AG09319 (cell line): ENCODE data around the gene ABHD14A.
A peak's percentile ranks its signal among the peaks of the same experiment; 100 is the strongest.

ENCODE experiments used
- DNase-seq: peaks from one replicate; pipeline ENCODE4 v3.0.0-alpha.2; 2010; ENCODE audit warnings: low read depth; ENCODE audit errors: extremely low read depth
- CTCF ChIP-seq: IDR thresholded peaks from 2 replicates; pipeline ENCODE4 v1.5.1; 2011; ENCODE audit warnings: low read depth, mild to moderate bottlenecking, inconsistent platforms, low read length, moderate library complexity

Gene ABHD14A

DNA sequence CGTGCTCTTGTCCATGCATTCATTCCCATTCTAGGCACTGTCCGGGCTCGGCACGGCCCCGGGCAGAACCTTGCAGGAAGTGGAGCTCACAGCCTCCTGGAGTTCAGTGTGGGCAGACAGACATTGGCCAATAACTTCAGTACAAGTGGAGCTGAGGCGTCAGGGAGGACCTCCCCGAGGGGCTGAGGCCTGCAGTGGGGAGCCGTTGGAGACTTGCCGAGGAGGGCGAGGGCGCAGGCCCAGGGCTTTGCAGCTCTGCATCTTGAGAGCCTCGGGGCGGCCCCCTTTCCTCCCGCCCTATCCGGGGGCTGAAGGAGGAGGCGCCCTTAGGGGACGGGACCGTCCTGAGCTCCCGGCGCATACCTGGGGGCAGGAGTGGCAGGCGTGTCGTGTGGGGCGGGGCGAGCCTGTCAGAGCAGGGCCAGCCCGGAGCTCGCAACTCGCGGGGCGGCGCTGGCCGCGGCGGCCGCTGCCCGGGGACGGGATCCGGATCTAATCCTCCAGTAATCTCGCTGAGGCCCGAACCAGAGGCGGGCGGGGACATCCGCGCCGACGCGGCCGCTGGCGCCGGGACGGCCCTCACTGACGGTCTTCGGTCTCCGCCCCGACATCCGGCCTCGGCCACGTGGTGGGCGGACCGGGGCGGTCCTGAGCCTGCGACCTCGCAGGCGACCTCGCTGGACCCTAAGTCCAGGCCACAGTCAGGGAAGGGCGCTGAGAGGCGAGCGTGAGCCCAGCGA, 8.1 kb downstream of the ABHD14A start, which contains the start of gene ACY1:
TSS of gene ACY1 (plus strand) at position 698 of the 740 bp plus-strand sequence. CDS start 530 bp downstream, outside the sequence.
- no peak for TF ChIP-seq CTCF
- DNase-seq, result peak; percentile 60

DNA sequence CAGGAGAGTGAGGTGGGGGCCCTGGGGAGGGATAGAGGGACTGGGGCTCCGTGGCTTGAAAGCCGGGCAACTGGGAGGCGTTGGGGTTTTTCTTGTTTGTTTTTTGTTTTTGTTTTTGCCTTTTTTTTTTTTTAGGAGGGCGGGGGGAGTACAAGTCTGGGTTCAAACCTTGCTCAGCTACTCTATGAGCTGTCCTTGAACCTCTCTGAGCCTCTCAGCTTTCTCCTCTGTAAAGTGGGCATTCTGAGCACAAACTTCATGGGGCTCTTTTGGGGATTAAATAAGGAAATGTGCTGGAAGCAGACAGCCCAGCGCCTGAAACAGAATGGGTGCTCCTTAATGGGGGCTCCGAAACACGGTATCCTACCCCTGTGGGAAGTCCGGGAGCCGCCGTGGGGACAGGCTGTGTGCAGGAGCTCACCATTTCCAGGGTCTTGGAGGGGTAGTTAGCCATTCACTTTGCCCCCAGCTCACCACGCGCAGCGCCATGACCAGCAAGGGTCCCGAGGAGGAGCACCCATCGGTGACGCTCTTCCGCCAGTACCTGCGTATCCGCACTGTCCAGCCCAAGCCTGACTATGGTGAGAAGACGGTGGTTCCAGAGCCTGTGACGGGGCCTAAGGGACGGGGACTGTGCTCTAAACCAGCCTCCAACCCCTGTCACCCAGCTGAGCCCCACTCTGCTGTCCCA, 8.9 kb downstream of the ABHD14A start:
- no peak for TF ChIP-seq CTCF
- no peak for DNase-seq

DNA sequence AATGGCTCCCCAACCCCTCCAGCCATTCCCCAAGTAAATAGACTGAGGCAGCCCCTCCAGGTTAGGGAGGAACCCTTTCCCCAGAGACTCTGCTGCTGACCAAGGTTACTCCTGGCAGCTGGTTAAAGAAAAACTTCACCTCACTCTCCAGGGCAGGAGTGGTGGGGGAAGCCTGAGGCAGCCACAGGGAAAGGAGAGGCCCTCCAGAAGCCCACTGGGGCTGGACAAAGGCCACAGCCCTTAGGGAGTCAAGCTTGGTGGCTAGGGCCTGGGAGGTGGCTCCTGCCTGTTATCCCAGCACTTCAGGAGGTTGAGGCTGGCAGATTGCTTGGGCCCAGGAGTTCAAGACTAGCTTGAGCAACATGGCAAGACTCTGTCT, 9.4 kb downstream of the ABHD14A start:
- DNase-seq, result no peak
- TF ChIP-seq CTCF, result no peak

GRCh38 chr3:51985063-51985462, 10.2 kb downstream of the ABHD14A start:
- TF ChIP-seq CTCF, result no peak
- no peak for DNase-seq

DNA sequence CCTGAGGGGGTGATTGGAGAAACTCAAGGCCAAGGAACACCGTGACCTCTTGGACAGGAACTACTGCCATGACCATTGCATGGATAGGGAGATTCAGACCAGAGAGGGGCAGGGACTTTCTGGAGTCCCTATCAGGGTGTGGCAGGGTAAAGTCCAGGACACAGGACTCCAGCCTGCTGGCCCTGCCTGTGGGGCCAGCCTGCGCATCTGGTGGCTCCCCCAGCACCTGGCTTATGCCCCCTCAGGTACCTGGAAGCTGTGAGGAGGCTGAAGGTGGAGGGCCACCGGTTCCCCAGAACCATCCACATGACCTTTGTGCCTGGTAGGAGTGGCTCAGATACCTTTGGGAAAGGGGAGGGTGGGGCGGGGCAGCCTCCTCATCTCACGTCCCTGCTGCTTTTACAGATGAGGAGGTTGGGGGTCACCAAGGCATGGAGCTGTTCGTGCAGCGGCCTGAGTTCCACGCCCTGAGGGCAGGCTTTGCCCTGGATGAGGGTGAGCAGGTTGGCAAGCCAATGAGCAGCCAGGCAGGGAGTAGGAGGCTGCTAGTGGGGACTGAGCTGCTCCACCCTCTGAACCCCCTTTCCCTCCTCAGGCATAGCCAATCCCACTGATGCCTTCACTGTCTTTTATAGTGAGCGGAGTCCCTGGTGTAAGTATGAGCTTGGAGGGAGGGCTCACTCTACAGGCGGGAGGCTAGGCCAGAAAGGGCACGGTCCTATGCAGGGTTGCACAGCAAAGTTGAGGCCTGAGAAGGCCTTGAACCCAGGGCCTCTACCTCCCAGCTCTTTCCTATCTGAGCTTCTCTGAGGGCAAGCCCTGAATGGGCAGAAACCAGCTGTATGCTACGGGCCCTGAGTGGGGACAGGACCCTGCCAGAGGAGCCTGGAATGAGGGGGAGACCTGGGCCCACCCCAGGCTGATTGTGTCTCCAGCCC, 11.4 kb downstream of the ABHD14A start:
- TF ChIP-seq CTCF, result no peak
- DNase-seq, result no peak

DNA sequence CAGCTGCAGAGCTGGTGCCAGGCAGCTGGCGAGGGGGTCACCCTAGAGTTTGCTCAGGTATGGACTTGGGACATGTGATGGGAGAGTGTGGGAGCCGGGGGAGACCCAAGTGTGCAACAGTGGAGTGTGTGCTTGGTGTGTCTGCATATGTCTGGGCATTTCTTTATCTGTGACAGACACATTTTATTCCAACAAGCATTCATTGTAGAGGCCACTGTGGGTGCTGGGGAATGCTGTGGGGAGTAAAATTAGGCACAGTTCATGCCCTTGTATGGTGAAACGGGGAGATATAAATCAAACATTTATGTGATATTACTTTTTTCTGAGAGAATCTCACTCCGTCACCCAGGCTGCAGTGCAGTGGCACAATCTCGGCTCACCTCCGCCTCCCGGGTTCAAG, 12.7 kb downstream of the ABHD14A start:
- no peak for TF ChIP-seq CTCF
- DNase-seq, result no peak
